GM21576 (cell line): ENCODE measurements around the gene CLEC4E.
"Not testable (repeated sequence)": the region's sequence is repeated elsewhere in the genome, so short reads cannot be mapped to it uniquely, and the experiment has no call there.

Experiments used
- ATAC-seq: cut with Tn5 transposase; IDR thresholded peaks from one replicate; pipeline ENCODE4 v1.9.1; 2021; ENCODE audit warnings: mild to moderate bottlenecking, moderate library complexity; ENCODE audit not compliant: unreplicated experiment

CLEC4E gene, protein sequence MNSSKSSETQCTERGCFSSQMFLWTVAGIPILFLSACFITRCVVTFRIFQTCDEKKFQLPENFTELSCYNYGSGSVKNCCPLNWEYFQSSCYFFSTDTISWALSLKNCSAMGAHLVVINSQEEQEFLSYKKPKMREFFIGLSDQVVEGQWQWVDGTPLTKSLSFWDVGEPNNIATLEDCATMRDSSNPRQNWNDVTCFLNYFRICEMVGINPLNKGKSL

DNA sequence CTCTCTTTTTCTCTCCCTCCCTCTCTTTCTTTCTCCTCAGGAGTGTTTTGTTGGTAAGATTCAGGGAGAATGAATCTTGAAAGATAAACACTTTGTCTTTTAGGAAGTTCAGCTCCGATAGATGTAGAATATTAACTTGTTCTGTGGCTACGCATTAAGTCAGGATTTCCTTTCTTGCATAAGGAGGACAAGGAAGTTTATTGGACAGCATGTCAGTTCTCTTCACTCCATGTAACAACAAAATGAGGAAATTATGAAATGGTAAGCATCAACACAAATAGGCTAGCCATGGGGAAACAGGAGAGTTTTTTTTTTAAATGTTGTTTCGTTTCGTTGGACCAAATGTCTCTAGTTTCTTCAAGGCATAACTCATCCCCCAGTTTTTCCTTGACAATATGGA, at the start of gene CLEC4E:
Gene CLEC4E, minus strand, starts transcription at position 75 of the 400 bp plus-strand sequence. CDS start 108 bp downstream, outside the sequence.
- ATAC-seq, result not testable (repeated sequence)

DNA sequence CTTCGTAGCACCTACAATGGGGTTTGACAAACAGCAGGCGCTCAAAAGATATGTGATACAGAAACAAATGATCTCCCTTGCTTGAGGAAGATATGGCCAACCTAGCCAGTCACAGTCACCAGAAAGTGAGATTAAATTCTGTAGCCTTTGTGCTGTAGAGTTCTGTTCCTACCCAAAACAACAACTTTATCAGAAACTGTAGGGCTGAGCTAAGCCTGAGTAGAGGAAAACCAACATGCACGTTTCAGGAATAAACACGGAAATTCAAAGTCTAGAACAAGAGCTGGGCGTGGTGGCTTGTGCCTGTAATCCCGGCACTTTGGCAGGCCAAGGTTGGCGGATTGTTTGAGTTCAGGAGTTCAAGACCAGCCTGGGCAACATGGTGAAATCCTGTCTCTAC, 49.0 kb upstream of the CLEC4E start:
- no peak for ATAC-seq

DNA sequence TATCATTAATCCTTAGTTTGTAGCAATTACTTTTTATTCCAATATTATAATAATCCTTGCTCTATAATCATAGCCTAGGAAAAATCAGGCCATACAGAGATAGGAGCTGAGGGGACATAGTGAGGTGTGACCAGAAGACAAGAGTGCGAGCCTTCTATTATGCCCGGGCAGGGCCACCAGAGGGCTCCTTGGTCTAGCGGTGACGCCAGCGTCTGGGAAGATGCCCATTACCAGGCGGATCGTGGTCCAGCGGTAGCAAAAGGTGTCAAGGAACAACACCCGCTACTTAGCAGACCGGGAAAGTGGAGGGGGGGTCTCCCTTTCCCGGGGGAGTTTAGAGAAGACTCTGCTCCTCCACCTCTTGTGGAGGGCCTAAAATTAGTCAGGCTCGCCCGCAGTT, 43.8 kb upstream of the CLEC4E start:
- ATAC-seq, result not testable (repeated sequence)

DNA sequence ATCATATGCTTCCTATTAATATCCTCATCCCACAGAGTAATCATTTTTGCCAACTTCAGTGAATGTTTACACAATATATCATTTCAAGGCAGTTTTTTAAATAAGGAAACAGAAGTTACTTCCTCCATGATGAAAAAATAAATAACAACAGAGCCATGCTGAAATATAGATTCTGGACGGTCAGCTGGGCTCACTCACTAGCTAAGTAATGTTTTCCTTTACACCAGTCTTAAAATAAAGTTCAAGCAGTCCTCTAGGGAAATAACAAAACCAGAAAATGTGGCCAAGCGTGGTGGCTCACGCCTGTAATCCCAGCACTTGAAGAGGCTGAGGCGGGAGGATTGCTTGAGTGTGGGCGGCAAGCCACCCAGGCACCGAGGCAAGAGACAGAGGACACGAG, 43.3 kb upstream of the CLEC4E start:
- no peak for ATAC-seq

DNA sequence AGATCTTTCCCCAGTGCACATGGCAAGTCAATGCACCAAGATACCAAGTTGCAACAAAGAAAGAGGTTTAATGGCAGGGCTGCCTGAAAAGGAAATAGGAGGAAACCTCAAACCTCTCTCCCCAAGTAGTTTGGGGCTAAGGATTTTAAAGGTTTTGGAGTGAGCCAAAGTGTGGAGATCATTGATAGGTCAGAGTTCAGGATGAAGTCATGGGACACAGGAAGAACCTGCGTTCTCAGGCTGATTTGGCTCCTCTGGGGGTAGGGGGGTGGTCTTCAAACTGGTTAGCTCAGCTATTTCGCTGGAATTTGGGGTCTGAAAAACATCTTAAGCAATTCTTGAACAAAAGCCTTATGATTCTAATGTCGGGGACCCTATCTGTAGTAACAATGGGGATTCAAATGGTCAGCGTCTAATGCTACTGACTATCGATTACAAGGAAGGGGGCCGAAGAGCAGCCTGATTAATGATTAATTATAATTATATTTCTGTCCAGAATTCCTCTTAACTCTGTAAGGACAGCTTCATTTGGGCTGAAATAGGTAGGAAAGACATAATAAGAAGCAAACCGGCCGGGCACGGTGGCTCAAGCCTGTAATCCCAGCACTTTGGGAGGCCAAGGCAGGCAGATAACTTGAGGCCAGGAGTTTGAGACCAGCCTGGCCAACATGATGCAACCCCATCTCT, 40.5 kb upstream of the CLEC4E start:
- no peak for ATAC-seq

DNA sequence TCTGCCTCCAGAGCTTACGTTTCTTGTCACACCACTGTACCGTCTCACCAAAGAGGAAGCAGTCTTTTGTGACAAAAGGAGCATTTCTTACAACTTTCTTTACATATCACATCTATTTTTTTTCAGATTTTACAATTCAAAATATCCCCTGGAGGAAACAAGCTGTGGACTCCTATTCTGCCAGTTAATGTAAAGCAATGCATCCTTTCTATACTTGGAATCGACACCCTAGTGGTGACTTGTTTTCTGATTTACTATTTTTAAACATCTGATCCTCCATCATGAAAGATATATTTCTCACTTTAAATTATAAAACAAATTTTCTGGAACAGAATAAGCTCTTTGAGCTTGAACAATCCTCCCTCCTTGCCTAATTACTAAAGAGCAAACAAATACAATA, 37.2 kb upstream of the CLEC4E start:
- ATAC-seq, result no peak

DNA sequence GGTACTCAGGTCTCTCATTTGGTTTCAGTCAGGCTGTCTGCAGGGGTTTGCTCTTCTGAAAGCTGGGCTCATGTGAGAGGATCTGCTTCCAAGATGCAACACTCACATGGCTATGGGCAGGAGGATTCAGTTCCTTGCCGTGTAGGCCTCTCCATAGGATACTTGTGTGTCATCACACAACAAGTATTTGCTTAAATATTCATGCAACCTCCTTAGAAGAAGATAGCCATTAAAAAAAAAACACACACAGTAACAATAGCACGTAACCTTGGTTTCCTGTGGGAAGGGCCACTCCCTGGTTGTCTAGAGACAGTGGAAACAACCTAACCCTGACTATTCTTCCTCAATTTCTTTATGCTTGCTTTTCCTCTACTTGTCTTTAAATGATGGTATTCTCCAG, 31.8 kb upstream of the CLEC4E start:
- ATAC-seq, result no peak

DNA sequence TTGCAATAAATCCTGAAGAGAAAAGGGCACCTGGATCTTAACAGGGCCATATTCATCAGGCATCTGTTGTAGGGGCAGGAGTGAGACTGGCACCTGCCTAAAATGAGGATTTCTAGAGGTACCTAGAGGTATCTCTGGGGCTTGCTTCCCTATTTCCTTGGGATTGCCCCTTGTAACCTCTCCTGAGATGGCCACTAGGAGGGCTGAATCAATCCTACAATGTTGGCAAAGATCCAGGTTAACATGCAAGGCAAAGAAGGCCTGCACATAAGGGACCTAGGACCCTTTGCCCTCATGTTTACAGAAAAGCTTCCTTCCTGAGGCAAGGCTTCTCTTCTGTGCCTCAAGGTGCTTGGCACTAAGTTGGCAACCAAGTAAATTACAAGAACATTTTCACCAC, 25.8 kb upstream of the CLEC4E start:
- ATAC-seq, result no peak

DNA sequence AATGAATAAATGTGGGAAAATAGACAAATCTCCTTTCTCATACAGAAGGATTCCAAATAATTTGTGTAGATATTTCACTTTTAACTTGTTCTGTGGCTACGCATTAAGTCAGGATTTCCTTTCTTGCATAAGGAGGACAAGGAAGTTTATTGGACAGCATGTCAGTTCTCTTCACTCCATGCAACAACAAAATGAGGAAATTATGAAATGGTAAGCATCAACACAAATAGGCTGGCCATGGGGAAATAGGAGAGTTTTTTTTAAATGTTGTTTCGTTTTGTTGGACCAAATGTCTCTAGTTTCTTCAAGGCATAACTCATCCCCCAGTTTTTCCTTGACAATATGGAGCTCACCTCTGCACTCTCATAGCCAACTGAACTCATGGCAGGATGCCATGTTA, 25.3 kb upstream of the CLEC4E start:
- not testable (repeated sequence) for ATAC-seq

DNA sequence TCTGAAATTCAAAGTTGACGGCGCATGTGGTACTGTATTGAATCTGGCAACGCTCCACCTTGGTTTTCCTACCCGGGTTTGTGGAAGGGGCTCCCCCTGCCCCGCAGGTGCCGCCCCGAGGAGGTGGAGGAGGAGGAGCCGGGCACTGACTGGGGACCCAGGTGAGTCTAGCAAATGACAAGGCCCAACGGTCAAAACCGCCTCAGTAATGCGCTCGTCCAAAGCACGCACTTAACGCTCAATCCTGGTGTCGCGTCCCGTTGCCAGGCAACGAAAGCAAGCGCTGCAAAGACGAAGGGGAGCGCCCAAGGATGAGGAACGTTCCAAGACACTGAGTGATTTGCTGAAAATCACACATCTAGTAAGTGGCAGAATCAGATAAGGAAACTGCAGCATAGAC, 24.0 kb upstream of the CLEC4E start:
- ATAC-seq, result no peak

DNA sequence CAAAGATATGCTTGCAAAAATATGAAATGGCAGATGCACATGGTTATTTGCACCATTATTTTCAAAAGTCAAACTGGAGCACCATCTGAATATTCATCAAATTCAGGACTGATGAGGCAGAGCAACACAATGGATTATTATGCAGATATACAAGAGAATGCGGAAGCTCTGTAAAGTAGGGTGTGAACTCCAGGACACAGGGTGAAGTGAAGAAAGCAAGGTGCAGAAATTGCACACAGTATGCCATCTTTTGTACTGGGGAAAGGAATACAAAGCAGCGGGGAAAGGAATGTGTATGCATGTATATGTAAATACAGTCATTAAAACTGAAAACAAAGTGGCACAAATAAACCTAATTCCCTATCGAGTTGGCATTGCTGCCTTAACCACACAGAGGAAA, 22.7 kb upstream of the CLEC4E start:
- no peak for ATAC-seq

DNA sequence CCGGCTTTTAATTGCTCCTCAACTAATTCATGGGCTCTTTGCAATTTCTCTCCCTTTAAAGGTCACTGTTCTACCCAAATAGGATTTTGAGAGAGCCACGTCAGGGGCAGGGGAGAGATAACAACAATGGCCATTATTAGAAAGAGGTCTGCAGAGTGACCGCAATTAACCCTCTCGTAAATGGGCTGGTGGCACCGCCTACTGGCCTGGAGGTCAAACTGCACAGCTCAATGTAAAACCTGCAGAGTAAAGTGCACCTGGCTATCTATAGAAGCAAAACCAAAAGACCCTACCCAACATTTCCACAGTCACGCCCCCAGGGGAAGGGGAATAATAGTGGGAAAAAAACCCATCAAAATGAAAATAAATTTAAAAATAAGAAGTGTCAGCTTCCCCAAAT, 21.6 kb upstream of the CLEC4E start:
- no peak for ATAC-seq

DNA sequence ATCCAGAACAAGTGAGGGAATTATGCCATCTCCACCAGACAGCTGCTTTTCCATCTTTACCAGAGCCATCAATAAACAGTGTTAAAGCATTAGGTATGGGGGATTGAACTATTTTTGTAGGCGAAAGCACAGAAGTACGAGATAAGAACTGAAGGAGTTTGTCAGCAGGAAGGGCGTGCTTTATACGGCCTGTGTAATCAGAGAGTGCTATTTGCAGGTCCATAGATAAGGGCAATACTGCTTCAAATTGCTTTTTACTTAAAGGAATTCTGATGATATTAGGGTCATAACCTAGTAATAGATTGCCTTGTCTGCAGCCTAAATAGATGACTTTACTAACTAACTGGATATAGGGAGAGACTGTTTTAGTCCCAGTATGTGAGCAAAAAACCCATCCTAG, 20.3 kb upstream of the CLEC4E start:
- ATAC-seq, result no peak

DNA sequence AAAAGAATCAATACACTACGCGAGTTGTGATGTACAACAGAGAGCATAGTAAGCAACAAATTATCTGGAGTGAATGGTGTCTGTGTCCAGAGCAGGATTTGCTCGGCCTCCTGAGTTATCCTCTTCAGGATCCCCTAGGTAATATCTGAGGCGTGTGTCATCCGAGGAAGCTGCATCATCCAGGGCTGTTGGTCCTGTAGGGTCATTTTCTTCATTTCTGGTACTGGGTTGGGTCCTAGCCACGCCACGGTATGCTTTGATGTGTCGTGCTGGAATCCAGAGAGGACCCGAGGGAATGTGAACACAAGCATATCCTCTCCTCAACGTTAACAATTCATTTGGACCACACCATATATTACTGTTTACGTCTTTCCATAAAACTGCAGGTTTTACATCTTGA, 19.0 kb upstream of the CLEC4E start:
- ATAC-seq, result no peak

DNA sequence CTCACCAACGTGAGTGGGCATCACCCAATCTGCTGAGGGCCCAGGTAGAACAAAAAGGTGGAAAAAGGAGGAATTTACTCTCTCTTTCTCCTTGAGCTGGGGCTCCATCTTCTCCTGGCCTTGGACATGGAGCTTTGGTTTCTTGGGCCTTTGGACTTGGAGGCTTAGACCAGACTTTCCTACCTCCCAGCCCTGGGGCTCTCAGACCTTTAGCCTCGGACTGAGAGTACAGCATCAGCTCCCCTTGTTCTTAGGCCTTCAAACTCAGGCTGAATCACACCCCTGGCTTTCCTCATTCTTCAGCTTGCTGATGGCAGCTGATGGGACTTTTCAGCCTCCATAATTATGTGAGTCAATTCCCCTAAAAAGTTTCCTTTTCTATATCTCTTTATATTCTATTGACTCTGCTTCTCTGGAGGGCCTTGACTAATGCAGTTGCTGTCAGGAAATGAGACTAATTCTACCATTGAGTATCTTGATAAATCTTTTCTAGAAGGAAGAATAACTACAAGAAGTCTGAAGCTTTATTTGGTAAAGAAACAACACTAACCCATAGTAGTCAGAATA, 15.9 kb upstream of the CLEC4E start:
- ATAC-seq, result no peak

DNA sequence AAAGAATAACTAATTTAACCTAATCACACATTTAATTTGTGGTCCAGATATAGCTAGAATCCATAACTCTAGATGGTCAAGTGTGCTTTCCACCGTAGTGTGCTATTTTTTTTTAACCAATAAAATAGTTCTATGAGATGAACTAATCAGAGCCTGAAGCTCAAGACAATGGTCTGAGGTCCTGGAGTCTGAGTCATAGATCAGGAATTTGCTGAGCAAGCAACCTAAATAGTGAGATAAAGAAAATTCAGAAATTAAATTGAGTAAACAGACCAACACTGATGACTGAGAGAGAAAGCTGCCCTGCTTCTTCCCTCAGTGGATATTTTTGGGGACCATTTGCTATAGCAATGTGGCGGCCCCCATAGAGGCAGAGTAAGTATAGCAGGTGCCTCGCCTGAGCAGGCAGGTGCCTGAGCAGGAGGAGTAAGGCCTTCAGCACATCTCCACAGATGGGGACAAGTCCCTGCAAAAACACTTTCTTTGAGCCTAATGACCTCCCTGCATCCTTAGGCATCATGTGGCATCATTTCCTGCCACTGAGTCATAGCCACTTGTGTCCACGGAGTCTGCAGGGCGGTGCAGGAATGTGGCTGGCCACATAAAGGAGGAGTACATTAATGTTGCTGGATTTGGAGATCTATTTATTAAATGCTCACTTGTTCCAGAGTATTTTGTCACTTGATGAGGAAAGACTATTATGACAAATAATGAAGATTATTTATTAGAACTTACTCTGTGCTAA, 13.9 kb upstream of the CLEC4E start:
- ATAC-seq, result no peak

DNA sequence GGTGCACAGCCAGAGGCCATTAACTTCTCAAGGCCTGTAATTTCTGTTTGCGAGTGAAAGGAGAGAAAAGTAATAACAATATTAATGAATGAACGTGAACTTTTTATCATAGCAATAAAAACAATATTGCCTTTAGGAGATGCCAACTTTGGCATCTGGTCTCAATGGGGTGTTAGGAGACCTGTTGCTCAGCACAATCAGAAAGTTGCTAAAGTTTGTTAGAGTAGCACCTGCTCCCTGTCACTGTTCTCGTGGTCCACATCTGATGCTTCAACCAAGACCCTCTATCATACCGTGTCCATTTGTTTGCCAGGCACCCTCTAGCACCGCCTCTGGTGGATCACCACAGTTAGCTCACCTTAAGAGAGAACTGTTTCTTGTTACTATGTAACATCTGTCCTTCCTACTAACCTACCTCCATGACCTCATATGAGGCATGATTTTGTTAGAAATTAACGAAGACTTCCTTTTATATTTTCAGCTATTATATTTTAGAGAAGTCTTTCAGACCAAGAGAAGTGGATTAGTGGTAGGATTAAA, 12.5 kb upstream of the CLEC4E start:
- no peak for ATAC-seq

DNA sequence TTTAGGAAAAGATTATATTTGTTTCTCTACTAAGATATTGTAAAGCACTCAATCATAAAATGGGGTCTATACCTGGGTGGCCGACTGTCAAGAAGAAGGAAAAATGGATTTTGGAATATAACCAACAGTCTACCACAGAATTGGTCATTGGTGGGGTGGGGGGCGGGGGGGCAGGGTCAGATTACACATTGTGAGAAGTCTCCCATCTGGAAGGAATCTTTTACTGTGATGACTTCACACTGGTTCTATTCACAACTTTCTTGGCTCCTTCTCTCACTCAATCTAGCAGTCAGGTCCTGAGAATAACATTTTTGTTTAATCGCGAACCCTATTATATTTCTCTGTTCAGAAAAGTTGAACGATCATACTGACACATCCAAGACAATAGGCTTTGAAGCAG, 8.7 kb upstream of the CLEC4E start:
- ATAC-seq, result no peak

DNA sequence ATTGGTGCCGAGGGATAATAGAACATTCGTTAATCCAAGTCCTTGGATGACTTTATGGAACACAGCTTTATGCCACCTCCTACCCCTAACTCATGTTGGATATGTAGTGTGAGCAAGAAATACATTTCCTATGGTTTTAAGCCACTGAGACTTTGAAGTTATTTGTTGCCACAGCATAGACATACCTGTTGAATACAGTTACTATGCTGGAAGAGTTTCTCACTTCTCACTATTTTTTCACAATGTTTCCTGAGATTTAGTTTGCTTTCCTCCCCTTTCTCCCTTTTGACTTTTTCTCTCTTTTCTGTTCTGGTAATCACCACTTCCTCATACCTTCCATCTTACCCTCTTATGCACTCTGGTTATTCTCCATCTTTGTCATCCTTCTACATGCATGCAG, 7.5 kb upstream of the CLEC4E start:
- no peak for ATAC-seq

DNA sequence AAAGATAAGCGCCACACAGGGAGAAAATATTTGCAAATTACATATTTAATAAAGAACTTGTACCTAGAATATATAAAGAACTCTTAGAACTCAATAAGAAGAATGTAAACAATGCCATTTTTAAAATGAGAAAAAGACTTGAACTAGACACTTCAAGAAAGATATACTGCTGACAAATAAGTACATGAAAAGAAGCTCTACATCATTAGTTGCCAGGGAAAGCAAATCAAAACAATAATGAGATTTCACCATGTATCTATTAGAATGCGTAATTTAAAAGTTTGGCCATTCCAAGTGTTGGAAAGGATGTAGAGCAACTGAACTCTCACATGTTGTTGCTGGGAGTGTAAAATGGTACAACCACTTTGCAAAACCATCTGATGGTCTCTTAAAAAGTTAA, 6.9 kb upstream of the CLEC4E start:
- ATAC-seq, result no peak

DNA sequence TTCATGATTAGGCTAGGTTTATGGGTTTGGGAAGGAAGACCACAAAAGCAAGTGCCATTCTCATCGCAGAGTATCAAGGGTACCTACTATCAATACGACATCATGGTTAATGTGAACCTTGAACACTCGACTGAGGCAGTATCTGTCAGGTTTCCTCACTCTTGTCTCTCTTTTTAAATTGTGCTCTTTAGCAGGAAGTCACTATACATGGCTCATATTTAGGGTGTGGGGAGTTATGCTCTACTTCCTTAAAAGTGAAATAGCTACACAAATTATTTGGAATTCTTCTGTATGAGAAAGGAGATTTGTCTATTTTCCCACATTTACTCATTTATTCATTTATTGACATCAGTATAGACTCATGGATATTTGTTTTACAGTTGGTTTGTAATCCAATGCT, 5.9 kb upstream of the CLEC4E start:
- no peak for ATAC-seq

DNA sequence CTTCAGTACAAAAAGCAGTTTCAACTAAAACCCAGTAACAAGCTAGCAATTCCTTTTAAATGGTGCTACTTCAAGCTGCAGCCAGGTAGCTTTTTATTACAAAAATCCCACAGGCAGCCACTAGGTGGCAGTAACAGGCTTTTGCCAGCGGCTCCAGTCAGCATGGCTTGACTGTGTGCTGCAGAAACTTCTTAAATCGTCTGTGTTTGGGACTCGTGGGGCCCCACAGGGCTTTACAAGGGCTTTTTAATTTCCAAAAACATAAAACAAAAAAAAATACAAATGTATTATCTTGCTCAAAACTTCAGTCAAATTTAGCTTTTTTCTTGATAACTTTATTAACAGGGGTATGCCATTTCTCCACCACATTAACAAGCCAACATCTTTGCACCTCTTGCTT, 3.6 kb upstream of the CLEC4E start:
- peak; percentile 81 for ATAC-seq
